SK-MEL-5 (cell line): ENCODE data around the gene TMEM178A. TPM values are rescaled to one million over a fixed set of nuclear protein-coding genes. Genes with fewer than 3 reads are reported as not detected.
A peak's percentile ranks its signal among the peaks of the same experiment; 100 is the strongest.

Experiments
- DNase-seq: peaks from one replicate; pipeline ENCODE4 v3.0.0-alpha.2; 2016; ENCODE audit warnings: low read depth, low spot score
- in situ Hi-C: cut with HindIII; loops from 2 replicates; pipeline ENCODE4 v1.10.0; 2016; ENCODE audit warnings: low sequenced_read_pairs, high pct_unique_total_duplicates, low pct_unique_long_range_greater_than_20kb
- total RNA-seq: library from RNA; depleted of rRNA; stranded (reverse); fragments of >200 nt; shearing (Covaris generic); gene quantifications from 2 replicates; pipeline ENCODE4 v1.2.3, GENCODE V29; 2014

The TMEM178A gene
- total RNA-seq, 1 experiment from 2014 or later: 0.32 TPM

- DNase-seq: no peak
- in situ Hi-C loops: no loop called here
Measured at GRCh38 chr2:39696101-39696553, 30.4 kb downstream of the TMEM178A start.

GRCh38 chr2:39696838-39697237 is 31.1 kb downstream of the TMEM178A start:
- in situ Hi-C loops: no loop called here

GRCh38 chr2:39697454-39697853 is 31.7 kb downstream of the TMEM178A start:
- in situ Hi-C loops: no loop called here
- no peak for DNase-seq

More at GRCh38 chr2:39696838-39697237, 31.1 kb downstream of the TMEM178A start:
- peak; percentile 60 for DNase-seq

- in situ Hi-C loops: no loop called here
- DNase-seq: no peak
Measured at GRCh38 chr2:39701137-39701536, 35.4 kb downstream of the TMEM178A start.

GRCh38 chr2:39703181-39703872 is 37.6 kb downstream of the TMEM178A start:
- in situ Hi-C loops: no loop called here
- DNase-seq: no peak

GRCh38 chr2:39704540-39704939 is 38.8 kb downstream of the TMEM178A start:
- in situ Hi-C loops: no loop called here

GRCh38 chr2:39705638-39706037 is 39.9 kb downstream of the TMEM178A start:
- DNase-seq: no peak
- in situ Hi-C loops: no loop called here

More at GRCh38 chr2:39704540-39704939, 38.8 kb downstream of the TMEM178A start:
- no peak for DNase-seq

GRCh38 chr2:39706312-39706711 is 40.6 kb downstream of the TMEM178A start:
- no peak for DNase-seq
- in situ Hi-C loops: no loop called here

GRCh38 chr2:39706945-39707344 is 41.2 kb downstream of the TMEM178A start:
- in situ Hi-C loops: no loop called here
- DNase-seq: no peak

GRCh38 chr2:39708003-39708402 is 42.3 kb downstream of the TMEM178A start:
- in situ Hi-C loops: no loop called here
- no peak for DNase-seq

GRCh38 chr2:39710807-39711206 is 45.1 kb downstream of the TMEM178A start:
- in situ Hi-C loops: no loop called here
- no peak for DNase-seq

- in situ Hi-C loops: no loop called here
- DNase-seq: no peak
Measured at GRCh38 chr2:39712953-39713352, 47.2 kb downstream of the TMEM178A start.

- in situ Hi-C loops: no loop called here
- peak; percentile 41 for DNase-seq
Measured at GRCh38 chr2:39715095-39715494, 49.4 kb downstream of the TMEM178A start.

GRCh38 chr2:39715822-39716221 is 50.1 kb downstream of the TMEM178A start:
- no peak for DNase-seq
- in situ Hi-C loops: no loop called here

GRCh38 chr2:39717067-39717466 is 51.4 kb downstream of the TMEM178A start:
- in situ Hi-C loops: no loop called here

GRCh38 chr2:39718483-39718882 is 52.8 kb downstream of the TMEM178A start:
- in situ Hi-C loops: no loop called here
- DNase-seq: no peak

More at GRCh38 chr2:39717067-39717466, 51.4 kb downstream of the TMEM178A start:
- DNase-seq: no peak

GRCh38 chr2:39719317-39719716 is 53.6 kb downstream of the TMEM178A start:
- in situ Hi-C loops: no loop called here

GRCh38 chr2:39720970-39721369 is 55.3 kb downstream of the TMEM178A start:
- in situ Hi-C loops: no loop called here
- no peak for DNase-seq

More at GRCh38 chr2:39719317-39719716, 53.6 kb downstream of the TMEM178A start:
- no peak for DNase-seq

- DNase-seq: no peak
- in situ Hi-C loops: no loop called here
Measured at GRCh38 chr2:39723497-39723896, 57.8 kb downstream of the TMEM178A start.
